ENCODE data around the gene KRT222.

The KRT222 gene

GRCh38 chr17:40664582-40665333 lies at the start of gene KRT222:
Gene KRT222 (minus strand): TSS chr17:40665177. CDS start chr17:40665099, 78 bp downstream.
- DNase-seq, result no peak

- DNase-seq, result no peak
Observed at GRCh38 chr17:40714473-40714872, 49.5 kb upstream of the KRT222 start.

GRCh38 chr17:40707745-40708144 lies 42.8 kb upstream of the KRT222 start:
- DNase-seq, result no peak

GRCh38 chr17:40705584-40705983 lies 40.6 kb upstream of the KRT222 start:
- DNase-seq, result no peak

GRCh38 chr17:40703652-40704051 lies 38.7 kb upstream of the KRT222 start, which contains the start of gene KRT24:
Gene KRT24 (minus strand): TSS chr17:40703752. CDS start chr17:40703693, 59 bp downstream.
- DNase-seq, result no peak

- no peak for DNase-seq
Observed at GRCh38 chr17:40702271-40702670, 37.3 kb upstream of the KRT222 start.

- no peak for DNase-seq
Observed at GRCh38 chr17:40699853-40700252, 34.9 kb upstream of the KRT222 start.

GRCh38 chr17:40699371-40699770 lies 34.4 kb upstream of the KRT222 start:
- DNase-seq, result no peak

- DNase-seq, result no peak
Observed at GRCh38 chr17:40697297-40697696, 32.3 kb upstream of the KRT222 start.

- DNase-seq, result no peak
Observed at GRCh38 chr17:40696651-40697072, 31.7 kb upstream of the KRT222 start.

GRCh38 chr17:40695874-40696472 lies 31.0 kb upstream of the KRT222 start:
- no peak for DNase-seq

GRCh38 chr17:40694584-40694983 lies 29.6 kb upstream of the KRT222 start:
- DNase-seq, result no peak

- DNase-seq, result no peak
Observed at GRCh38 chr17:40687106-40687505, 22.1 kb upstream of the KRT222 start.

- no peak for DNase-seq
Observed at GRCh38 chr17:40686192-40686591, 21.2 kb upstream of the KRT222 start.

- DNase-seq, result no peak
Observed at GRCh38 chr17:40680998-40681397, 16.0 kb upstream of the KRT222 start.

- no peak for DNase-seq
Observed at GRCh38 chr17:40679523-40679907, 14.5 kb upstream of the KRT222 start.

GRCh38 chr17:40678902-40679522 lies 14.0 kb upstream of the KRT222 start:
- DNase-seq, result no peak

GRCh38 chr17:40675905-40676304 lies 10.9 kb upstream of the KRT222 start:
- no peak for DNase-seq

- DNase-seq, result no peak
Observed at GRCh38 chr17:40672654-40673053, 7.7 kb upstream of the KRT222 start.

GRCh38 chr17:40671282-40671681 lies 6.3 kb upstream of the KRT222 start:
- no peak for DNase-seq

- DNase-seq, result no peak
Observed at GRCh38 chr17:40666331-40666730, 1.4 kb upstream of the KRT222 start.

GRCh38 chr17:40663252-40663651 lies 1.7 kb downstream of the KRT222 start:
- DNase-seq, result no peak

- DNase-seq, result no peak
Observed at GRCh38 chr17:40659911-40660310, 5.1 kb downstream of the KRT222 start.

- no peak for DNase-seq
Observed at GRCh38 chr17:40658396-40658795, 6.6 kb downstream of the KRT222 start.

Measured in GF-D8 (cell line).